Heart right ventricle (tissue), 16 donors: Measurements from ENCODE around the gene ZMYND10. TPM values are rescaled to one million over a fixed set of nuclear protein-coding genes. Genes with fewer than 3 reads are reported as not detected.

Source experiments
- ATAC-seq, 8 donors: fragments of 200-7000 bp; cut with Tn5 transposase; one replicate each; pipeline ENCODE4 v1.9.1; 2020; ENCODE audit warnings: mild to moderate bottlenecking in 8 of 8, moderate library complexity in 8 of 8, moderate number of reproducible peaks in 1 of 8
- DNase-seq, 2 donors: peaks; one replicate each; pipeline ENCODE4 v3.0.0-alpha.2; 2020
- H3K27ac ChIP-seq, 10 donors: fragments of 200-600 bp; sonication (generic) in 2 of 10; one replicate each; pipeline versions ENCODE4 v1.5.0 to v1.8.0; 2020 to 2022; ENCODE audit warnings: mild to moderate bottlenecking in 3 of 10
- H3K27me3 ChIP-seq, 7 donors: fragments of 200-600 bp; one replicate each; pipeline ENCODE4 v1.8.0; 2021 to 2022; ENCODE audit warnings: mild to moderate bottlenecking in 2 of 7
- H3K36me3 ChIP-seq, 9 donors: fragments of 200-600 bp; sonication (generic) in 1 of 9; one replicate each; pipeline versions ENCODE4 v1.5.0 to v1.8.0; 2020 to 2022; ENCODE audit warnings: mild to moderate bottlenecking in 2 of 9
- H3K4me1 ChIP-seq, 9 donors: fragments of 200-600 bp; sonication (generic) in 1 of 9; one replicate each; pipeline versions ENCODE4 v1.5.0 to v1.8.0; 2020 to 2022; ENCODE audit warnings: mild to moderate bottlenecking in 4 of 9
- H3K4me3 ChIP-seq, 10 donors: fragments of 200-600 bp; sonication (generic) in 2 of 10; one replicate each; pipeline versions ENCODE4 v1.5.0 to v1.8.0; 2020 to 2022; ENCODE audit warnings: mild to moderate bottlenecking in 7 of 10, moderate library complexity in 2 of 10
- H3K9me3 ChIP-seq, 11 donors: fragments of 200-600 bp in 10 of 11; sonication (generic) in 2 of 11; one replicate each; pipeline versions ENCODE4 v1.5.0 to v1.8.0; 2013 to 2022; ENCODE audit warnings: mild to moderate bottlenecking in 2 of 11, control low read depth in 1 of 11, moderate library complexity in 1 of 11
- CTCF ChIP-seq, 9 donors: fragments of 200-600 bp; sonication (generic) in 2 of 9; IDR thresholded peaks; one replicate each; pipeline versions ENCODE4 v1.5.0 to v1.8.0; 2021 to 2022; ENCODE audit warnings: antibody characterized with exemption in 9 of 9, mild to moderate bottlenecking in 5 of 9, moderate library complexity in 1 of 9
- WGBS, 2 donors: extraction: QIAGEN DNeasy Blood & Tissue Kit; methylation state at CpG; one replicate each; pipeline ENCODE4 v1.1.7; 2013; ENCODE audit warnings: inconsistent platforms in 1 of 2; 5-methylcytosine and 5-hydroxymethylcytosine counted together
- intact Hi-C, 10 donors: fragments of 100-400 bp; cut with DNase I; formaldehyde crosslinking; loops; one replicate each; pipeline versions ENCODE4 v1.11.1 to v1.14.2; 2022
- polyA plus RNA-seq, 2 donors: library from polyadenylated mRNA; stranded (reverse); fragments of 200-250 nt; gene quantifications; one replicate each; pipeline ENCODE4 v1.2.3, GENCODE V29; 2013
- total RNA-seq, 10 donors: library from RNA; stranded (reverse); fragmentation: NEBNext Ultra II Directional in 3 of 10; extraction: Animal tissue kit (Norgen Biotek cat#: 25700) in 3 of 10; gene quantifications; one replicate each; pipeline versions ENCODE4 v1.2.1 to v1.2.4, GENCODE V29; 2021 to 2023
- donor health status: Arrhythmogenic right ventricular cardiomyopathy.
- donor health status: ischemic (EF 13 %, LVEDD 7.1; RV severe dilation, severe dysfunction).
- donor health status: healthy with polysubstance abuse.
- donor health status: DM: no; HTN: yes; CAD: no.
- donor health status: DM: no; HTN: no; CAD: no.
- donor health status: ischemic (EF 25% LVEDD 6.9; RV normal size, moderate dysfunction).
- donor health status: ischemic (EF 25% LVEDD 5.7; RV mildly dilated, moderate dysfunction).
- donor health status: healthy.
- donor health status: DM: yes; HTN: yes; CAD: no.
- donor health status: Ischemic cardiomyopathy.
- donor health status: ischemic (EF 35%, LVEDD 5.7; RV mildly dilated, moderate dysfunction).
- donor health status: nonischemic (EF 11% LVEDD 7.7; RV severe dilation, severe dysfunction).
- donor health status: DM: yes; HTN: yes; CAD: no.
- donor health status: PGD.
- donor health status: ischemic (EF 29% LVEDD 5.4; RV normal size, mild dysfunction).
- donor health status: nonischemic (EF 23%, LVEDD 6.1; RV moderate dilation, normal function).

The ZMYND10 gene
- total and polyA plus RNA-seq, 12 donors = 0.15 to 0.88 (median 0.22) TPM; not detected in 7

GRCh38 chr3:50373146-50374051 is 27.9 kb upstream of the ZMYND10 start:
- H3K4me3 ChIP-seq = no peak overlapping the region
- no peaks in the 10 kb centered on the region for H3K9me3 ChIP-seq
- TF ChIP-seq CTCF (IDR thresholded peaks at IDR 0.05) = no peak
- no peaks in the 10 kb centered on the region for H3K4me1 ChIP-seq
- no peak overlapping the region for H3K27ac ChIP-seq
- intact Hi-C loops = loop anchor here in 3 of 10 donors (5.0 to 10.0 kb wide), 3 partner anchors 161 to 171 kb away; no protein-coding TSS in a partner anchor
- H3K36me3 ChIP-seq = no peaks in the 10 kb centered on the region
- no peaks in the 10 kb centered on the region for H3K27me3 ChIP-seq
- DNase-seq (no peak), ATAC-seq (no peak)
- 57 to 61% methylated on average over 12 of the region's 12 CpGs for WGBS, 2 donors

GRCh38 chr3:50372349-50372748 is 26.8 kb upstream of the ZMYND10 start:
- Histone ChIP-seq H3K27me3 (no peaks in the 10 kb centered on the region), H3K4me1 (no peaks in the 10 kb centered on the region), H3K27ac (no peak overlapping the region), H3K36me3 (no peaks in the 10 kb centered on the region), H3K4me3 (no peak overlapping the region), H3K9me3 (no peaks in the 10 kb centered on the region)
- WGBS, 2 donors = 68 to 70% methylated on average over 8 of the region's 8 CpGs
- no peak for TF ChIP-seq CTCF (IDR thresholded peaks at IDR 0.05)
- DNase-seq = no peak
- intact Hi-C loops = loop anchor here in 3 of 10 donors (5.0 to 10.0 kb wide), 3 partner anchors 162 to 172 kb away; no protein-coding TSS in a partner anchor
- no peak for ATAC-seq

GRCh38 chr3:50371133-50371685 is 25.7 kb upstream of the ZMYND10 start:
- Histone ChIP-seq H3K27ac (no peak overlapping the region), H3K4me3 (no peak overlapping the region), H3K27me3 (no peaks in the 10 kb centered on the region), H3K36me3 (no peaks in the 10 kb centered on the region), H3K9me3 (no peaks in the 10 kb centered on the region), H3K4me1 (no peaks in the 10 kb centered on the region)
- intact Hi-C loops = loop anchor here in 3 of 10 donors (5.0 to 10.0 kb wide), 3 partner anchors 164 to 174 kb away; no protein-coding TSS in a partner anchor
- WGBS, 2 donors = 81 to 89% methylated on average over 3 of the region's 3 CpGs
- TF ChIP-seq CTCF (IDR thresholded peaks at IDR 0.05) = no peak
- DNase-seq (no peak), ATAC-seq (no peak)

DNA sequence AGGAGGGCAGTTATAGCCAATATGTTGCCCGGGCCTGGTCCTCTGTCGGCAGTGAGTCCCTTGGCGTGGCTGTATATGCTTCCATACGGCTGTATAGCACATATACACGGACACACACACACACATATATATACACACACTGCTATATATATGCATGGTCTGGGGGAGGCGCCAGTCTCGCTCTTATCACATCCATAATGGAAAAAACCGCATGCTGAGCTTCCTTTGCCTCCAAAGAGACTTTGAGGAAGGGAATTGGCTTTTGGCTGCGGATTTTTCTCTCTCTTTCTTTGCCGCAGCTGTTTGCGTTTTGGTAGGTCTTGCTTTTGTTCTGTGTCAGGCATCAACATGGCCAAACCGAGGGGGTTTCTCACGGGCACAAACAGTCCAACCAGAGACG is 25.1 kb upstream of the ZMYND10 start:
- no peaks in the 10 kb centered on the region for H3K9me3 ChIP-seq
- intact Hi-C loops = loop anchor here in 3 of 10 donors (5.0 to 10.0 kb wide), 3 partner anchors 164 to 174 kb away; no protein-coding TSS in a partner anchor
- DNase-seq (no peak), ATAC-seq (peak in 1 of 8 donors; percentile 13)
- no peak overlapping the region for H3K27ac ChIP-seq
- no peaks in the 10 kb centered on the region for H3K36me3 ChIP-seq
- no peak overlapping the region for H3K4me3 ChIP-seq
- H3K27me3 ChIP-seq = peaks cover 0 to 3% (median 0%) of the 10 kb centered on the region in 7 donors
- peak in 2 of 9 donors; percentile 23 to 30 for TF ChIP-seq CTCF (IDR thresholded peaks at IDR 0.05)
- peaks cover 0 to 4% (median 0%) of the 10 kb centered on the region in 9 donors for H3K4me1 ChIP-seq
- WGBS, 2 donors = 52 to 53% methylated on average over 14 of the region's 14 CpGs
